ENCODE results near the gene TRIM28. TPM values are rescaled to one million over a fixed set of nuclear protein-coding genes. Genes with fewer than 3 reads are reported as not detected.

TRIM28 gene
- polyA plus RNA-seq, 3 donors: 16.2 to 234 (median 35.0) TPM

DNA sequence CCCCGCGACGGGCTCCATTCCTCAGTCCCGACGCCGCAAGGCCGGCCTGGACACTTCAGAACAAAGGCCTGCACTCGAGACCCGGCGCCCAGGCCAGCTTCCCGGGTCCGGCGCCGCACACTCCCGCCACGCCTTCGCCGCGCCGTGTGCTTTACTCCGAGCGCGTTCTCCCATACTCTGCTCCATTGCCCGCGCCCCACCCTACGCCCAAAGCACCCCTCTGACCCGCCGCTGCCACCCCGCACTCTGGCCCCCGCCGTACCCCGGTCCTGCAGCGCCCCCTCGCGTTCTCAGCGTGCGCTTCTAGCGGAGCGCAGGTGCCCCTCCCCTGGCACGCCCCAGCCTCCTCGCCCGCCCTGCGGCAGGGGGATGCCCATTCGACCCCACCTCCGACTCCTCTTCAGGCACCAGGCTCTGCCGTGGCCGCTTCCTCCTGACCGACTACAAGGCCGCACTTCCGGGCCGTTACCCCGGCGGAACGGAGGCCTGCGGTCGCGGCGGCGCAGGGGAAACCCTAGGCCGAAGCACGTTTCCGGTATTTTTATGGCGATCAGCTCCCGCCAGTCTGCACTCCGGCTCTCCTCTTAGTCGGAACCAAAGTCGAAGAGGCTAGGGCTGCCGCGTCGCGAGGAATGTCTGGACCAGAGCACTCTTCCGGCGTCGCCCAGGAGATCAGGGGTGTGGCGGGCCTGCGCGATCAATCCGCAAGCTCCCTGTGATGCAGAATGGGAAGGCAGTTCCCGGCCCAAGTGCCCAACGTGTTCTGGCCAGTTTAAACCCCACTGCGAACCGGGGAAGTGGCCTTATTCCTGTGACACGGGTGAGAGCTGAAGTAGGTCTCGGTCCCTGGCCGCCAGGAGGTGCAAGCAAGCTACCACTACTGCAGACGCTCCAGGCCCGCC, 24.3 kb upstream of the TRIM28 start, which contains the start of gene ZBTB45:
Gene ZBTB45, minus strand, starts transcription at position 456 of the 902 bp plus-strand sequence. CDS start 2,137 bp downstream, outside the sequence.
- H3K79me2 ChIP-seq (ENCODE audit: insufficient read depth, low read length): peaks cover 40% of the 10 kb centered on the region
- H3K36me3 Mint-ChIP-seq: peaks cover 19 to 26% of the 10 kb centered on the region in 2 donors
- peaks cover 30 to 31% of the 10 kb centered on the region in 2 donors for H3K4me1 ChIP-seq (ENCODE audit: control insufficient read depth in 1 of 2, insufficient read depth in 2 of 2, low read length in 2 of 2)
- peaks cover 17 to 20% of the 10 kb centered on the region in 2 donors for H3K36me3 ChIP-seq (replicated peaks in 1 of 2; ENCODE audit: control insufficient read depth in 1 of 2, insufficient read depth in 2 of 2, low read length in 2 of 2)
- H3K27ac ChIP-seq (ENCODE audit: low read depth in 1 of 2, low read length in 2 of 2): peak within 1 kb of the TSS; percentile 90 to 93
- peak within 1 kb of the TSS; percentile 57 to 90 (median 86) for H3K4me3 ChIP-seq (replicated peaks in 1 of 3; ENCODE audit: low read depth in 2 of 3, low read length in 3 of 3)
- peak within 1 kb of the TSS; percentile 92 to 93 for H3K4me3 Mint-ChIP-seq
- peak within 1 kb of the TSS; percentile 95 to 99 (median 98) for H3K27ac Mint-ChIP-seq
- H3K9ac ChIP-seq (ENCODE audit: insufficient read depth, low read length, poor library complexity, severe bottlenecking): peak within 1 kb of the TSS; percentile 94
- peaks cover 0 to 3% (median 0%) of the 10 kb centered on the region in 7 donors for H3K9me3 Mint-ChIP-seq
- peak; percentile 79 for TF ChIP-seq CTCF (IDR thresholded peaks at IDR 0.05)
- H3K9me3 ChIP-seq (replicated peaks in 1 of 2; ENCODE audit: control insufficient read depth in 1 of 2, insufficient read depth in 1 of 2, low read length in 2 of 2): no peaks in the 10 kb centered on the region
- intact Hi-C loops (cut with micrococcal nuclease): loop anchor here in 1 of 2 donors (2.0 kb wide), 2 partner anchors 19 to 53 kb away; partner anchors contain the start of gene MZF1
- peak; percentile 93 to 94 (median 93) for DNase-seq
- H3K27me3 ChIP-seq (ENCODE audit: control insufficient read depth in 2 of 2, insufficient read depth in 2 of 2, low read length in 2 of 2): no peaks in the 10 kb centered on the region
- H3K4me2 ChIP-seq (replicated peaks; ENCODE audit: extremely low read depth, low read length, poor library complexity, severe bottlenecking): peak within 1 kb of the TSS; percentile 96
- peak within 1 kb of the TSS; percentile 96 for H2AFZ ChIP-seq (ENCODE audit: insufficient read depth, low read depth, low read length, poor library complexity, severe bottlenecking)
- under 1% methylated on average over 77 of the region's 87 CpGs for WGBS (ENCODE audit: insufficient coverage)
- H4K20me1 ChIP-seq (ENCODE audit: insufficient read depth, low read length): peaks cover 36% of the 10 kb centered on the region
- H3K4me1 Mint-ChIP-seq: peaks cover 36% of the 10 kb centered on the region
- H3K27me3 Mint-ChIP-seq (ENCODE audit: low read depth in 3 of 3): peaks cover 0 to 1% (median 0%) of the 10 kb centered on the region in 3 donors

GRCh38 chr19:58520257-58520599, 23.6 kb upstream of the TRIM28 start:
- no CpG with 5 or more reads among the region's 7 CpGs for WGBS (ENCODE audit: insufficient coverage)
- Histone ChIP-seq H3K36me3 (replicated peaks in 1 of 2; ENCODE audit: control insufficient read depth in 1 of 2, insufficient read depth in 2 of 2, low read length in 2 of 2) (peaks cover 17 to 20% of the 10 kb centered on the region in 2 donors), H4K20me1 (ENCODE audit: insufficient read depth, low read length) (peaks cover 34% of the 10 kb centered on the region), H3K27me3 (ENCODE audit: control insufficient read depth in 2 of 2, insufficient read depth in 2 of 2, low read length in 2 of 2) (no peaks in the 10 kb centered on the region), H3K27ac (ENCODE audit: low read depth in 1 of 2, low read length in 2 of 2) (peak overlapping the region; percentile 90 to 93), H3K4me2 (replicated peaks; ENCODE audit: extremely low read depth, low read length, poor library complexity, severe bottlenecking) (peak overlapping the region; percentile 96), H2AFZ (ENCODE audit: insufficient read depth, low read depth, low read length, poor library complexity, severe bottlenecking) (peak overlapping the region; percentile 96), H3K9me3 (replicated peaks in 1 of 2; ENCODE audit: control insufficient read depth in 1 of 2, insufficient read depth in 1 of 2, low read length in 2 of 2) (no peaks in the 10 kb centered on the region), H3K79me2 (ENCODE audit: insufficient read depth, low read length) (peaks cover 38% of the 10 kb centered on the region), H3K4me3 (replicated peaks in 1 of 3; ENCODE audit: low read depth in 2 of 3, low read length in 3 of 3) (peak overlapping the region; percentile 57 to 90 (median 86)), H3K4me1 (ENCODE audit: control insufficient read depth in 1 of 2, insufficient read depth in 2 of 2, low read length in 2 of 2) (peaks cover 27 to 28% of the 10 kb centered on the region in 2 donors), H3K9ac (ENCODE audit: insufficient read depth, low read length, poor library complexity, severe bottlenecking) (peak overlapping the region; percentile 94)
- no peak for TF ChIP-seq CTCF (IDR thresholded peaks at IDR 0.05)
- Mint-ChIP-seq H3K4me3 (peak overlapping the region; percentile 92 to 93), H3K4me1 (peaks cover 32% of the 10 kb centered on the region), H3K27ac (peak overlapping the region; percentile 95 to 99 (median 98)), H3K27me3 (ENCODE audit: low read depth in 3 of 3) (peaks cover 0 to 2% (median 1%) of the 10 kb centered on the region in 3 donors), H3K9me3 (peaks cover 0 to 3% (median 0%) of the 10 kb centered on the region in 7 donors), H3K36me3 (peaks cover 18 to 25% of the 10 kb centered on the region in 2 donors)
- intact Hi-C loops (cut with micrococcal nuclease): no loop called here
- no peak for DNase-seq
